ENCODE data around the gene GAST.

GAST gene

GRCh38 chr17:41707803-41708669 lies 4.1 kb upstream of the GAST start:
- FAIRE-seq (no peak), DNase-seq (ENCODE audit: low spot score) (no peak)

- FAIRE-seq: peak; percentile 89
- peak; percentile 50 for DNase-seq (ENCODE audit: low spot score)
Observed at GRCh38 chr17:41710472-41711090, 1.6 kb upstream of the GAST start.

DNA sequence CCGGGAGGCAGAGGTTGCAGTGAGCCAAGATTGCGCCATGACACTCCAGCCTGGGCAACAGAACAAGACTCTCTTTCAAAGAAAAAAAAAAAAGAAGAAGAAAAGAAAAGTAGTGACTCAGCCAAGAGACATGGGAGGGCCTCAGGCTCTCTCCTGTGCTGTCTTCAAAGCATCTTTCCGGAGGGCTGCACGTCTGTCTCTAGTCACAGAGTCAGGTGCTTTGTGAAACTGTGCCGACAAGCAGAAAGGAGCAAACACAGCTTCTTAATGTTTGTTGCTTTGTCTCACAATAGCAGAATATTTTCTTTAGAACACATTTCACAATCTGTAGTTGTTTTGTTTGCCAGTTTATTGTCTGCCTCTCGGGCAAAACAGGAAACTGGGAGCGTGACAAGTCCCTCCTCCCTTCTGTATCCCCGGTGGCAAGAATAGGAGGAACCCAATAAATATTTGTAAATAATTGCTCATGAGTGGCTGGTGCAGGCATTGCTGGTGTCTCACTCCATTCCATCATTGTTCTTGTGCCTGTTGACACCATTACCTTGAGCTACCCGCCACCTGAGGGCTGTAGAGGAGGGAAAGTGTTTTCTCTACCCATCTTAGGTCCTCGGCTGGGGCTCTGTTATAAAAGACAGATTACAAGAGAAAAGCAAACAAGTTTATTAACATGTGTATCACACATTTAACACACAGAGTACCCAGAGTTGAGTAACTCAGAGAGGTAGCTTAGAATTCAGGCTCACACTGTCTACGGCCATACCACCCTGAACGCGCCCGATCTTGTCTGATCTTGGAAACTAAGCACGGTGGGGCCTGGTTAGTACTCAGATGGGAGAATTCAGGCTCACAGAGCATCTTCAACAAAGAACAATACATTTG lies 5.5 kb downstream of the GAST start:
- no peak for FAIRE-seq

GRCh38 chr17:41718287-41718645 lies 6.1 kb downstream of the GAST start:
- FAIRE-seq (no peak), DNase-seq (ENCODE audit: low spot score) (no peak)

More for the DNA sequence above, 5.5 kb downstream of the GAST start:
- DNase-seq (ENCODE audit: low spot score): peak; percentile 66

- FAIRE-seq (no peak), DNase-seq (ENCODE audit: low spot score) (no peak)
Observed at GRCh38 chr17:41722231-41722630, 10.1 kb downstream of the GAST start.

- FAIRE-seq: no peak
- DNase-seq (ENCODE audit: low spot score): no peak
Observed at GRCh38 chr17:41723801-41724475, 11.8 kb downstream of the GAST start.

DNA sequence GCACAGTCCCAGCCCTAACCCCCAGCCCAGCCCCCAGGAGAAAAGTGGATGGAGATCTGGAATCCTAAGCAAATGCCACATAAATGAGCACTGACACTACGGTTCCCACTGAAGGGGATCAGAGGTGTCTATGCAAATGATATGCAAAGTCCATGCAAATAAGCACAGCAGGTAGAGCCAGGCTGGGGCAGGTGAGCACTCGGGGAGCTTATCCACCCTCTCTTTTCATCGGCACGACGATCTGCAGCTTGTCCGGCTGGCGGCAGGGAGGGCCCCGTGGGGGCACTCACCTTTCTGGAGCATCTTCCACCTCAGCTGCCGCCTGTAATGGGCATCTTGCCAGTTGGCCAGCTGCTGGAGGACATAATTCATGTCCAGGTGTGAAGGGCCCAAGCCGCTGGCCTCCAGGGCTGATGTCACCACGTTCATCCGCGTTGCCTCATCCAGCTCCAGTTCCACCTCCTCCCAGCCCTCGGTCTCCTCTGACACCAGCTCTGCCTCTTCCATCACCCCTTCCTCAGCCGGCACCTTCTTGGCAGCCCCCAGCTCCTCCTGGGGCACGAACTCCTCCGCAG lies 12.4 kb downstream of the GAST start:
- FAIRE-seq: no peak
- DNase-seq (ENCODE audit: low spot score): no peak

DNA sequence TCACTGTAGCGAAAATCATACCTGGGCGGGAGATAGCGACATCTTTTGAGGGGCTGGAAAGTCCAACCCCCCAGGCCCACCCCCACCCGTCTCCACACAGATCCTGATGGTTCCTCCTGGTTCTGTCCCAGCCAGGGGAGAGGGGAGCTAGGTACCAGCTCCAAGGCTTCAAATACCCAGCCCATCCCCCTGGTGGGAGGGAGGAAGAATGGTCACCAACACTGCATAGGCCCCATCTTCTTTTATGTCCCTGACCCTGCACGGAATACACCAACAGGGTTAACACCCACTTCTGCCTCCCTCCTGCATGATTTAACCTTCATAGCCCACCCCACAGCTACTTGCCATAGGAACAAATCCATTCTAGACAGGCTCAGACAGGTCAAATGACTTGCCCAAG lies 13.0 kb downstream of the GAST start:
- DNase-seq (ENCODE audit: low spot score) (no peak), FAIRE-seq (peak; percentile 77)

- DNase-seq (ENCODE audit: low spot score) (no peak), FAIRE-seq (no peak)
Observed at GRCh38 chr17:41728056-41728455, 15.9 kb downstream of the GAST start.

DNA sequence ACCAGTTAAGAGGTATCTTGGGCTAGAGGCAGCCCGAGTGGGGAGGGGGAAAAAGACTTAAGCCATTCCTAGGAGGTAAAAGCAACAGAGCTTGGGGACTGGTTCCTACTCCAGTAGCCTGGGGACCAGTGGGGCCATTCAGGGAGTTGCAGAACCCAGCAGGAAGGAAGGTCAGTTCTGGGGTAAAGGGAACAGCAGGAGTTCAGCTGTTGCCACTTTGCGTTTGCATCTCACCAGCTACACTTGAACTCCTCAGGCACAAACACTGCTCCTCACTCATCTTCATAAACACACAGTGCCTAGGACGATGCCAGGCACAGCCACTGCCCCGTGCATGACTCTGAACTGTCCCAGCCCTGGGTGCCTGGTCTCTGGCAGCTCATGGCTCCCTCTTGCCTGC lies 18.3 kb downstream of the GAST start:
- DNase-seq (ENCODE audit: low spot score) (no peak), FAIRE-seq (no peak)

GRCh38 chr17:41731836-41732235 lies 19.7 kb downstream of the GAST start:
- FAIRE-seq (no peak), DNase-seq (ENCODE audit: low spot score) (no peak)

DNA sequence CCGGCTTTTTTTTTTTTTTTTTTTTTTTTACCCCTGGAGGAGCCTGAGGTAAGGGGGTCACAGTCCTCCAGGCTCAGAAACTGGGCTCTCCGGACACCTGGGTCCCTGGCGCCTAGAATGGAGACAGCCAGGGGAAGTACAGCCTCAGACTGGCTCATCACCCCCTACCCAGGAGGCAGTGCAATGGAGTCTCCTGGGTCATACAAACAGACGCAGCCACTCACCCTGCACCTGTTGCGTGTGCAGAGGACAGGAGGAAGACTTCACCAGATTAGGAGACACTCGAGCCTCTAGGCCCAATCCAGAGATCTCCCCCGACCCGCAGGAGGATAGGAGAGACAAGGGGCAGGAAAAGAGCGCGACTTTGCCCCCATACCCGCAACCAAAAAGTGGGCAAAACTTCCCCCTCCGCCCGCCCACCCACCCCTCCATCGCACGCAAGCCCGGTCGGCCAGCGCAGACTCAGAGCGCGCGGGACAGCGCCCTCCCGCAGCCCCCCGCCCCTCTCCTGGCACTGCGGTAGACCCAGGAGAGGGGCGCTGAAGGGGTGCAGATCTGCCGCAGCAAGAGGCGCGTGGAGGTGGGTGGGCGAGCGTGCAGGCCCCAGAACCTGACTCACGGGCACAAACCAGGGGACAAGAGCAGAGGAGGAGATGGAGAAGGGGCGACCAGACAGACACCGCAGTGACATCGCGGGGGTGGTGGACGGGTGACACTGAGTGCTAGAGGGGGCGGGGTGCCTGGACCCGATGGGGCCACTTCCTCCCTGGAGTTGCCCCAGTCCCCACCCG lies 21.4 kb downstream of the GAST start:
- no peak for FAIRE-seq
- no peak for DNase-seq (ENCODE audit: low spot score)

- peak; percentile 5 for FAIRE-seq
- peak; percentile 82 for DNase-seq (ENCODE audit: low spot score)
Observed at GRCh38 chr17:41734139-41734948, 22.2 kb downstream of the GAST start, which contains the start of gene HAP1. Gene HAP1, minus strand, starts transcription at chr17:41734643. Its CDS starts 9 bp downstream, at chr17:41734634.

DNA sequence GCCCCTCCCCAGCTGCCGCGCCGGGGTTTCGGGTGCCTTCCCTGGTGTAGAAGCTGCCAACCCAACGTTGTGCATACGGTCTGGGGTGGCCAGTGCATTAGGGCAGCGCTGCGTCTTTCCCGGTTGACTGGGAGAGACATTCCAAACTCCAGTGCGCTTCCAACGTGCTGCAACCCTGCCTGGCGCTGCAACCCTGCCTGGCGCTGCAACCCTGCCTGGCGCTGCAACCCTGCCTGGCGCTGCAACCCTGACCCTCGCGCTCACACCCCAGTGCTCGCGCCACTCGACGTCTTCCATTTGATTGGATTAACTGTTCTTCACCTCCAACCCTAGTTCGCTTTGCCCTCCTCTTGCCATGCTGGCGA lies 22.8 kb downstream of the GAST start:
- FAIRE-seq (no peak), DNase-seq (ENCODE audit: low spot score) (no peak)

DNA sequence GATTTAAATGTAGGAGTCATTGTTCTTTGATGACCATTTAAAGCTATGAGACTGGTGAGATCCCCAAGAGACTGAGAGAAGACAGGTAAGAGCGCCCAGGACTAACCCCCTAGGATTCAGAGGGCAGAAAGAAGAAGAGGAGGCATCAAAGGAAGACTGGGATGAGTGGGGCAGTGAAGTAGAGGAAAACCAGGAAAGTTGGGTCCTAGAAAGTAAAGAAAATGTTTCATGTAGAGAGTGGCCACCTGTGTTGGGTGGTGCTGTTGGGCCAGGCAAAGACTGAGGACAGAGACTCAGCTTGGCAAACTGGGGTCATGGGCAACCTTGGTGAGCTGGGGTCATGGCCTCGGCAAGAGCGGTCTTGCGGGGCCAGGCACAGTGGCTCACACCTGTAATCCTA lies 23.6 kb downstream of the GAST start:
- FAIRE-seq (no peak), DNase-seq (ENCODE audit: low spot score) (no peak)

DNA sequence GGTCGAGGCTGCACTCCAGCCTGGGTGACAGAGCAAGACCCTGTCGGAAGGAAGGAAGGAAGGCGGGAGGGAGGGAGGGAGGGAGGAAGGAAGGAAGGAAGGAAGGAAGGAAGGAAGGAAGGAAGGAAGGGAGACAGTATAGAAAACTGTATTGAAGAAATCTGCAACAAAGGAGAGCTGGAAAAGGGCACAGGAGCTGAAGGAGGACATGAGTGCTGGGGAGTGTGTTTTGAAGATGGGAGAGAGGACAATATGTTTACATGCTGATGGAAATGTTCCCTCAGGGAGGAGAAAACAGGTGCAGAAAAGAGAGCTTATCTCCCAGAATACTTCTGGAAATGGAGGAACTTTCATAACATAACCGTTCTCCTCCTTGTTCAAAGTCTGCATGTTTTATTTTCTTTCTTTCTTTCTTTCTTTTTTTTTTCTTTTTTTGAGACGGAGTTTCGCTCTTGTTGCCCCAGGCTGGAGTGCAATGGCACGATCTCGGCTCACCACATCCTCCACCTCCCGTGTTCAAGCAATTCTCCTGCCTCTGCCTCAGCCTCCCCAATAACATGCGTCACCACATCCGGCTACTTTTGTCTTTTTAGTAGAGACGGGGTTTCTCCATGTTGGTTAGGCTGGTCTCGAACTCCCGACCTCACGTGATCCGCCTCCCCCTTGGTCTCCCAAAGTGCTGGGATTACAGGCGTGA lies 25.0 kb downstream of the GAST start:
- DNase-seq (ENCODE audit: low spot score) (no peak), FAIRE-seq (no peak)

DNA sequence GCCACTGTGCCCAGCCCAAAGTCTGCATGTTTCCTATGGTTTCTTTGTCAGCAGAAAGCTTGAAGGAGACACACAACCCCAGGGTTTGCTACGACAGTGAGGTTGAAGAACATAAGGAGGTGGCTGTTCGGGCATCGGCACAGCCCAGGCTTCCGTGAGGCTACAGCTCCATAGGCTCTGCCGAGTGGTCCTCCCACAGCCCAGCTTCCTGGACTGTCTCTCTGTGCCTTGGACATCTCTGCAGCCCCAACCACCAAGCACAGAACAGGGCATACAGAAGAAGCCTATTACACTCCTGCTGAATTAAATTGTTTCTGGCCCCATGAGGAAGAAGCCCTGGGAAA lies 25.5 kb downstream of the GAST start:
- DNase-seq (ENCODE audit: low spot score): peak; percentile 29
- no peak for FAIRE-seq

DNA sequence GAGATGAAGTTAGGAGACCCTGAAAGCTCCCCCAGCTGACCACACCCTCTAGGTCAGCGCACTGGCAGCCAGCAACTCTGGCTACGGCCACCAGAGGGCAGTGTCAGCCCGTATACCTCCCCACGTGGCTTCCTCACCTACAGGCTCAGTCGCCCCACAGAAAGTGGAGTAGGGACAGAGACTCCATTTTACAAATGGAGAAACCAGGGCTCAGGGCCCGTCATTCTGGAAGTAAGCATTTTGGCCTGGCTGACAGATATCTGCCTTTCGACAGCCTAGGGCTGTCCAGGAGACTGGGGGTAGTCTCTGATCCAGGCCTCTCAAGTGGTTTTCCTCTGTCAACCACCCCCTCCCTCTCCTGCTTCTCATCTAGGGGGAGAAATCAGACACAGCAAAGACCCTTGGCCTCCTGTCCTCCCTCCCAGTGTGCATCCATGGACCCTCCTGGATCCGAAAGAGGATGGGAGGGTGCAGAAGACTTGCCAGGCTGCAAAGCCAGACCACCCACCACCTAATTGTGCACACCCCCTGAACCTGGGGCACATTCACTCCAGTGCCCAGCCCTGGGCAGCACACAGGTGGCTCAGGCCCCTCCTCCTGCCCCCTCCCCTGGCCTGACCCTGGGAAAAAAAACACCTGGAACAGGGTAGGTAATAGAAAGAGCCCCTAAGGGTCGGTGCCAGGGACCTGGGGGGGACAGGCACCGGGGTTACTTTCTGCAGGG lies 26.1 kb downstream of the GAST start:
- DNase-seq (ENCODE audit: low spot score) (peak; percentile 88), FAIRE-seq (peak; percentile 91)

Measured in urothelium cell line (cell line).